Smooth muscle cell (in vitro differentiated cells): ENCODE data around the gene GLTPD2. TPM values are rescaled to one million over a fixed set of nuclear protein-coding genes. Genes with fewer than 3 reads are reported as not detected.

Experiments
- DNase-seq: peaks from one replicate; lab custom pipeline; 2025; ENCODE audit not compliant: unreplicated experiment; lab: John Stamatoyannopoulos, UW
- H2AFZ ChIP-seq: fragments of 200-600 bp; sonication (generic); 2 replicates; pipeline ENCODE4 v1.6.0; 2016; ENCODE audit warnings: antibody characterized with exemption, low read depth, mild to moderate bottlenecking
- H3F3A ChIP-seq: fragments of 200-600 bp; sonication (generic); 2 replicates; pipeline ENCODE4 v1.6.0; 2017; ENCODE audit warnings: antibody characterized with exemption, low read depth
- H3K27ac ChIP-seq: fragments of 200-600 bp; sonication (generic); 2 replicates; pipeline ENCODE4 v1.5.1; 2016; ENCODE audit warnings: low read depth, mild to moderate bottlenecking
- H3K27me3 ChIP-seq: fragments of 200-600 bp; sonication (generic); 2 replicates; pipeline ENCODE4 v1.6.1; 2016; ENCODE audit warnings: low read depth, mild to moderate bottlenecking
- H3K36me3 ChIP-seq: fragments of 200-600 bp; sonication (generic); 2 replicates; pipeline ENCODE4 v1.5.1; 2016; ENCODE audit warnings: low read depth
- H3K4me1 ChIP-seq: fragments of 200-600 bp; sonication (generic); 2 replicates; pipeline ENCODE4 v1.5.1; 2016; ENCODE audit warnings: low read depth
- H3K4me2 ChIP-seq: fragments of 200-600 bp; sonication (generic); 2 replicates; pipeline ENCODE4 v1.6.0; 2016; ENCODE audit warnings: mild to moderate bottlenecking
- H3K4me3 ChIP-seq: fragments of 200-600 bp; sonication (generic); 2 replicates; pipeline ENCODE4 v1.5.1; 2016; ENCODE audit warnings: mild to moderate bottlenecking
- H3K79me2 ChIP-seq: fragments of 200-600 bp; sonication (generic); 2 replicates; pipeline ENCODE4 v1.6.0; 2016; ENCODE audit warnings: low read depth, mild to moderate bottlenecking
- H3K9ac ChIP-seq: fragments of 200-600 bp; sonication (generic); 2 replicates; pipeline ENCODE4 v1.6.0; 2016; ENCODE audit warnings: low read depth
- H3K9me3 ChIP-seq: fragments of 200-600 bp; sonication (generic); replicated peaks from 2 replicates; pipeline ENCODE4 v1.5.1; 2016; ENCODE audit warnings: low read depth
- H4K20me1 ChIP-seq: fragments of 200-600 bp; sonication (generic); 2 replicates; pipeline ENCODE4 v1.6.0; 2016; ENCODE audit warnings: low read depth
- WGBS: methylation state at CpG from one replicate; pipeline ENCODE4 v1.1.7; 2016; ENCODE audit warnings: low lambda C conversion rate; 5-methylcytosine and 5-hydroxymethylcytosine counted together
- polyA plus RNA-seq: library from polyadenylated mRNA; unstranded; fragments of >200 nt; fragmentation: Nextera tagmentation; extraction: Ambion mirVana; gene quantifications from 2 replicates; pipeline ENCODE4 v1.2.1, GENCODE V29; 2016
- total RNA-seq: library from RNA; depleted of rRNA; stranded (reverse); fragments of >200 nt; gene quantifications from 2 replicates; pipeline ENCODE4 v1.2.3, GENCODE V29; 2014
- TF ChIP-seq, protein P1 (sequence below): fragments of 200-600 bp; sonication (generic); IDR thresholded peaks from 2 replicates; pipeline ENCODE4 v1.5.1; 2017; ENCODE audit warnings: borderline replicate concordance, mild to moderate bottlenecking, antibody characterized with exemption; ENCODE audit not compliant: insufficient read depth, poor library complexity, severe bottlenecking

Gene GLTPD2
- total and polyA plus RNA-seq, 2 experiments from 2014 or later: 0.89 TPM; not detected in 1

DNA sequence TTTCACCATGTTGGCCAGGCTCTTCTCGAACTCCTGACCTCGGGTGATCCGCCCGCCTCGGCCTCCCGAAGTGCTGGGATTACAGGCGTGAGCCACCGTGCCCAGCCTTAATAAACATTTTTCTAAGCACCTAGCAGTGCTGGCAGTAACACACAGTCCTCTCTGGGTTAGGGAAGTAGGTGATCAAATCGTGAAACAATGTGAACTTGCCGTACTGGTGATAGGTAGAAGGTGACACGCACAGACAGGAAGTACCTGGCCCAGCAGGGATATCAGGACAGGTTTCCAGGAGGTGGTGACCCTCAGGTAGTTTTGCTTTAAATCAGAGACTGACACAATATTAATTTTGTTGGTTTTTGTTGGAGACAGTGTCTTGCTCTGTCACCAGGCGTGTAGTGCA, 22.7 kb downstream of the GLTPD2 start:
- WGBS: 94% methylated on average over 12 of the region's 12 CpGs
- Histone ChIP-seq H3K4me2 (no peak overlapping the region), H3K9me3 (no peaks in the 10 kb centered on the region), H4K20me1 (no peaks in the 10 kb centered on the region), H3F3A (no peaks in the 10 kb centered on the region), H3K9ac (no peak overlapping the region), H3K4me3 (no peak overlapping the region), H3K4me1 (peaks cover 5% of the 10 kb centered on the region), H3K79me2 (no peaks in the 10 kb centered on the region), H3K27me3 (no peaks in the 10 kb centered on the region), H3K27ac (no peak overlapping the region), H3K36me3 (no peaks in the 10 kb centered on the region), H2AFZ (no peak overlapping the region)
- TF ChIP-seq, protein P1, sequence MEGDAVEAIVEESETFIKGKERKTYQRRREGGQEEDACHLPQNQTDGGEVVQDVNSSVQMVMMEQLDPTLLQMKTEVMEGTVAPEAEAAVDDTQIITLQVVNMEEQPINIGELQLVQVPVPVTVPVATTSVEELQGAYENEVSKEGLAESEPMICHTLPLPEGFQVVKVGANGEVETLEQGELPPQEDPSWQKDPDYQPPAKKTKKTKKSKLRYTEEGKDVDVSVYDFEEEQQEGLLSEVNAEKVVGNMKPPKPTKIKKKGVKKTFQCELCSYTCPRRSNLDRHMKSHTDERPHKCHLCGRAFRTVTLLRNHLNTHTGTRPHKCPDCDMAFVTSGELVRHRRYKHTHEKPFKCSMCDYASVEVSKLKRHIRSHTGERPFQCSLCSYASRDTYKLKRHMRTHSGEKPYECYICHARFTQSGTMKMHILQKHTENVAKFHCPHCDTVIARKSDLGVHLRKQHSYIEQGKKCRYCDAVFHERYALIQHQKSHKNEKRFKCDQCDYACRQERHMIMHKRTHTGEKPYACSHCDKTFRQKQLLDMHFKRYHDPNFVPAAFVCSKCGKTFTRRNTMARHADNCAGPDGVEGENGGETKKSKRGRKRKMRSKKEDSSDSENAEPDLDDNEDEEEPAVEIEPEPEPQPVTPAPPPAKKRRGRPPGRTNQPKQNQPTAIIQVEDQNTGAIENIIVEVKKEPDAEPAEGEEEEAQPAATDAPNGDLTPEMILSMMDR: no peak
- DNase-seq: no peak

DNA sequence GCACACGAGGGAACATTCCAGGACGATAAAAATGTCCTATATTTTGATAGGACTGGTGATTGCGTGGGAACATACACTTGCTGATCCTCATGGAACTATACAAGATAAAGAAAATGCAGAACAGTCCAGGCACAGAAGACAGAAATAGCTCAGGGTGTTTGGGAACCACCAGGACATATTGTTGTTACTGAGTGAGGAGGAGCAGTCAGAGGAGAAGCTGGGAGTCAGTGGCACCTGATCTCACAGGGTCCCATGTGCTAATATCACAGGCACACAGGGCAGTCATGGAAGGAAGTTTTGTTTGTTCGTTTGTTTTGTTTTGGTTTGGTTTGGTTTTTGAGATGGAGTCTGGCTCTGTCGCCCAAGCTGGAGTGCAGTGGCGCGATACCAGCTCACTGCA, 23.9 kb downstream of the GLTPD2 start:
- Histone ChIP-seq H3K9ac (no peak overlapping the region), H3K4me1 (peaks cover 3% of the 10 kb centered on the region), H3F3A (no peaks in the 10 kb centered on the region), H2AFZ (no peak overlapping the region), H3K9me3 (no peaks in the 10 kb centered on the region), H3K36me3 (no peaks in the 10 kb centered on the region), H4K20me1 (no peaks in the 10 kb centered on the region), H3K27me3 (no peaks in the 10 kb centered on the region), H3K4me2 (no peak overlapping the region), H3K27ac (no peak overlapping the region), H3K4me3 (no peak overlapping the region), H3K79me2 (no peaks in the 10 kb centered on the region)
- DNase-seq: no peak
- TF ChIP-seq, protein P1: no peak
- 95% methylated on average over 7 of the region's 7 CpGs for WGBS

DNA sequence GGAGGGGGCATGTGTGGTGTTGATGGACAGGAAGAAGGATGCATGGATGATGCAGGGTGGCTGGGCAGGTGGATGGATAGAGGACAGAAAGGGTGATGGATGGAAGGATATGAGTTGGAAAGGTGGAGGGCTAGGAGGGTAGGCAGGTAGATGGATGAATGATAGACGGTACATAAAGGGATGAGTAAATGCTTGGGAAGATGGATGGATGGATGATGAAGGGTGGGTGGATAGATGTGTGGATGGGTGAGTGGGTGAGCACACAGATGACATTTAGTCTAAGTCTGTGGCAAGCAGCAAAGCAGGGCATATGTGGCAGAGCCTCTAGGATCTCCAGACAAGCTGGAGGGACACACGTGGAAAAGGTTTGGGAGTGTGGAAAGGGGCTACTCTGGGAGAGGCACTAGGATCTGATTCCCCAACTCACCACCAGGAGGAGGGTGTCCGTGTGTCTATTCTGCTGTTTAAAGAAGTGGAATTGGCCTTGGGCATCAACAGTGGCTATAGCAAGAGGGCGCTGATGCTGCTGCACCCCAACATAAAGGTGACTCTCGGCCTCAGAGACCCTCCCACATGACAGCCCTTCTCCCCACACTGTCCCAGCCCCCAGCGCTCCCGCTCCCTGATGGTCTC, 26.4 kb downstream of the GLTPD2 start:
- H3K9me3 ChIP-seq: no peaks in the 10 kb centered on the region
- H3K36me3 ChIP-seq: no peaks in the 10 kb centered on the region
- TF ChIP-seq, protein P1: peak; percentile 19
- H3K9ac ChIP-seq: no peak overlapping the region
- DNase-seq: no peak
- H3K4me3 ChIP-seq: no peak overlapping the region
- no peaks in the 10 kb centered on the region for H3K79me2 ChIP-seq
- H4K20me1 ChIP-seq: no peaks in the 10 kb centered on the region
- no peaks in the 10 kb centered on the region for H3K27me3 ChIP-seq
- no peaks in the 10 kb centered on the region for H3F3A ChIP-seq
- H2AFZ ChIP-seq: no peak overlapping the region
- no peaks in the 10 kb centered on the region for H3K4me1 ChIP-seq
- WGBS: 87% methylated on average over 7 of the region's 7 CpGs
- H3K27ac ChIP-seq: no peak overlapping the region
- H3K4me2 ChIP-seq: no peak overlapping the region

DNA sequence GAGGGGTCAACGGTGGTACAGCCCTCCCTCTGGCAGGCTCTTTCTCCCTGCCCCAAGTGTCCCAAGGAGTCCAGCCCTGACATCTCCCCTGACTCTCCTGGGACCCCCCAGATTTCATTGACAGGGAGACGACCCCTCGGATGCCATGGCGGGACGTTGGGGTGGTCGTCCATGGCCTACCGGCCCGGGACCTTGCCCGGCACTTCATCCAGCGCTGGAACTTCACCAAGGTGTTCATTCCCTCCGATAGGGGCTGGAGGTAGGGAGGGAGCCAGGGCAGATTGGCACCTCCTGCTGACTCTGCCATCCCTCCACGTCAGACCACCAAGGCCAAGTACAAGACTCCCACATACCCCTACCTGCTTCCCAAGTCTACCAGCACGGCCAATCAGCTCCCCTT, 28.1 kb downstream of the GLTPD2 start:
- Histone ChIP-seq H3K4me1 (no peaks in the 10 kb centered on the region), H3K79me2 (no peaks in the 10 kb centered on the region), H3K36me3 (no peaks in the 10 kb centered on the region), H2AFZ (no peak overlapping the region), H4K20me1 (no peaks in the 10 kb centered on the region), H3K9me3 (no peaks in the 10 kb centered on the region), H3K4me3 (no peak overlapping the region), H3K4me2 (no peak overlapping the region), H3F3A (no peaks in the 10 kb centered on the region), H3K27me3 (no peaks in the 10 kb centered on the region), H3K27ac (no peak overlapping the region), H3K9ac (no peak overlapping the region)
- DNase-seq: no peak
- 92% methylated on average over 13 of the region's 13 CpGs for WGBS
- TF ChIP-seq, protein P1: no peak
